Activated naive CD4-positive, alpha-beta T cell treated with Interleukin-2 at 50 U/mL for 16 hours (primary cell): ENCODE data around the gene WDR47.
A peak's percentile ranks its signal among the peaks of the same experiment; 100 is the strongest.
"Not testable (repeated sequence)": the region's sequence is repeated elsewhere in the genome, so short reads cannot be mapped to it uniquely, and the experiment has no call there.

ENCODE experiments used
- DNase-seq: peaks from one replicate; pipeline ENCODE4 v3.0.0-alpha.2; 2020

WDR47 gene

GRCh38 chr1:109050228-109050995 is 8.5 kb upstream of the WDR47 start:
- DNase-seq: no peak

- DNase-seq: no peak
These were observed 6.4 kb upstream of the WDR47 start for GRCh38 chr1:109048335-109048734.

GRCh38 chr1:109047339-109047738 is 5.4 kb upstream of the WDR47 start:
- no peak for DNase-seq

DNA sequence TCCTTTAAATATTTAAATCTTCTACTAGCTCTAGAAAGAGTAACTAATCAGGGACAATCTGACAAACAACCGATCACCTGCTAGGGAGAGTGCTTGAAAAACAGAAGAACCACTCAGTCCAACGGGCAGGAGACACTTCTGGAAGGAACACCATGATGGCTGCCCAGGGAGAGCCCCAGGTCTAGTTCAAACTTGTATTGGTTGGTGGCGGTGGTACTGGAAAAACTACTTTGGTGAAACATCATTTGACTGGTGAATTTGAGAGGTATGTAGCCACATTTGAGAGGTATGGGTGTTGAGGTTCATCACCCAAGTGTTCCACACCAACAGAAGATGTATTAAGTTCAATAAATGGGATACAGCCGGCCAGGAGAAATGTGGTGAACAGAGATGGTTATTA is 4.8 kb upstream of the WDR47 start:
- DNase-seq: no peak

GRCh38 chr1:109045595-109045994 is 3.7 kb upstream of the WDR47 start:
- no peak for DNase-seq

- DNase-seq: peak; percentile 17
These were observed 797 bp downstream of the WDR47 start for GRCh38 chr1:109040989-109041620.

GRCh38 chr1:109040627-109040988 is 1.3 kb downstream of the WDR47 start:
- no peak for DNase-seq

- no peak for DNase-seq
These were observed 7.5 kb downstream of the WDR47 start for GRCh38 chr1:109034382-109034781.

GRCh38 chr1:109029493-109029892 is 12.4 kb downstream of the WDR47 start:
- not testable (repeated sequence) for DNase-seq

DNA sequence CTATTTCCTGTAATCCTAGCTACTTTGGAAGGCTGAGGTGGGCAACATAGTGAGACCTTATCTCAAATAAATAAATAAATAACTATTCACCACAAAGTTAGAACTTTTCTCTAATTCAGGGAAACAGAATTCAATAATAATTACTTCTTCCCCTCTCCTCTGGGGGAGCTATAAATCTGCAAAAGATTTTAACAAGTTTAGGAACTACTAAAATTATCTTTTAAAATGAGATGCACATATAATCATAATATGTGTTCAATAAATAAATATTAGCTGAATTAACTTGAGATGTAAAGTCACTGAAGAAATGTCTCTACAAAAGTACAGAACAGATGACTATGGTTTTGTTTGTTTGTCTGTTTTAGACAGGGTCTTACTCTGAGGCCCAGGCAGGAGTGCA is 14.1 kb downstream of the WDR47 start:
- no peak for DNase-seq

DNA sequence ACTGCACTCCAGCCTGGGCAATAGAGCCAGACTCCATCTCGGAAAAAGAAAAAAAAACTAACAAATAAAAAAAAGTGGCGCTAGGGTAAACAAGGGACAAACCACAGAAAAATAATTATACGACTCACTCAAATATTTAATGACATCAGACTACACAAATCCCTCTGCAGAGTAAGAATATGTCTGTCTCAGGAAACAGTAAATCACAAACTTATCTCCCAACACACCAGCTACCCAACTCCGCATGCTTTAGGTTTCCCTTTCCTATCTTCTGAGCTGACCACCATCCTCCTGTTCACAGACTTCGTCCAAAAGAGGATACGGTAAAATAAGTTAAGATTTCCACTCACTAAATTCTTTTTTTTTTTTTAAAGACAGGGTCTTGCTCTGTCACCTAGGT is 16.2 kb downstream of the WDR47 start:
- no peak for DNase-seq

DNA sequence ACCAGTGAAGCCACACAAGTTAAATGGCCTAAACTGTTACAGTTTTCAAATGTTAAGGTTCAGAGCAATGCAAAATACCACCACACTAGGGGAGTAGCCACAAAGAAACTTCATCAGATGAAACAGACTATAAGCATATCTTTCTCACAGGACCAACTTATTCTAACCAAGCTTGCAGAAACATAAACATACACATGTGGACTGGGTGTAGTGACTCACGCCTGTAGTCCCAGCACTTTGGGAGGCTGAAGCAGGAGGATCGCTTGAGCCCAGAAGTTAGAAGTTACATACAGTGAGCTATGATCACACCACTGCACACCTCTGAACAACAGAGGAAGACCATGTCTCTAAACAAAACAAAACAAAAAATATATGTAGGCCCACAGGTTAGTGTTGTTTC is 17.3 kb downstream of the WDR47 start:
- no peak for DNase-seq

DNA sequence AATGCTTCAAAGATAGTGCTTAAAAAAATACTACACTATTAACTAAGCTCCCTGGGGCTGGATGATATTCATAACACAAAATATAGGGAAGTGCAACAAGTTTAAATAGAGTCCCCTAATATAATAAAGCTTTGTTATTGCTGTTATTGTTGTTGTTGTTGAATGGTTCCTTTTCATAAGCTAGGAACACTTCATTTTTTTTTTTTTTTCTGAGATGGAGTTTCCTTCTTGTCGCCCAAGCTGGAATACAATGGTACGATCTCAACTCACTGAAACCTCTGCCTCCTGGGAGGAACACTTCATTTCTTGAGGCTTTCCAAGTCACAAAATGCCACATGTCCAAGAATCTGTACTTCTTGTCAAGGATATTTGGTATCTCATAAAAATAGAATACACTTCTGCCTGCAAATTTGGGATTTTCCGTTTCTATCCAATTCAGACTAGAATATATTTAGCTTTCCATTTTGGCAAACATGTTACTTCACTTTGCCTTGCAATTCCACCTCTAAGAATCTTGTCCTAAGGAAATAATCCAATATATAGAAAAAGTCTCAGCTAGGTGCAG is 21.1 kb downstream of the WDR47 start:
- no peak for DNase-seq

DNA sequence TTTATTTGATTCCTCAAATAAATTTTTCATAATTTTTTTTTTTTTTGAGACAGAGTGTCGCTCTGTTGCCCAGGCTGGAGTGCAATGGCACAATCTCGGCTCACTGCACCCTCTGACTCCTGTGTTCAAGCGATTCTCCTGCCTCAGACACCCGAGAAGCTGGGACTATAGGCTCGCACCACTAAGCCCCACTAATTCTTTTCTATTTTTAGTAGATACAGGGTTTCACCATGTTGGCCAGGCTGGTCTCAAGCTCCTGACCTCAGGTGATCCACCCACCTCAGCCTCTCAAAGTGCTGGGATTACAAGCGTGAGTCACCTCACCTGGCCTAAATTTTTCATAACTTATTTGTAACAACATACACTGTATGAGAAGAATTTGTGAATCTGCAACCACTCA is 24.2 kb downstream of the WDR47 start:
- not testable (repeated sequence) for DNase-seq

DNA sequence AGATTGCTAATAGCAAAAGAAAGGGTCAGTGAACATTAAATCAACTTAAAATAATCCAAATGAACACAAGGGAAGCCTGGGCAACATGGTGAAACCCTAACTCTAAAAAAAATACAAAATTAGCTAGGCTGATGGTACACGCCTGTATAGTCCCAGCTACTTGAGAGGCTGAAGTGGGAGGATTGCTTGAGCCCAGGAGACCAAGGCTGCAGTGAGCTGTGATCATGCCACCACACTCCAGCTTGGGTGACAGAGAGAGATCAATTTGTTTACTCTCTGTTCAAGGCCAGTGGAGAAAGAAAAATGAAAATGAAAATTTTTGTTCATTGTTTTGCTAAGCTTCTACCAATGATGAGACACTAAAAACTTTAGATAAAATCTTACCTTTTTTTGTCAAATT is 24.8 kb downstream of the WDR47 start:
- no peak for DNase-seq

GRCh38 chr1:109011335-109011734 is 30.6 kb downstream of the WDR47 start:
- no peak for DNase-seq

DNA sequence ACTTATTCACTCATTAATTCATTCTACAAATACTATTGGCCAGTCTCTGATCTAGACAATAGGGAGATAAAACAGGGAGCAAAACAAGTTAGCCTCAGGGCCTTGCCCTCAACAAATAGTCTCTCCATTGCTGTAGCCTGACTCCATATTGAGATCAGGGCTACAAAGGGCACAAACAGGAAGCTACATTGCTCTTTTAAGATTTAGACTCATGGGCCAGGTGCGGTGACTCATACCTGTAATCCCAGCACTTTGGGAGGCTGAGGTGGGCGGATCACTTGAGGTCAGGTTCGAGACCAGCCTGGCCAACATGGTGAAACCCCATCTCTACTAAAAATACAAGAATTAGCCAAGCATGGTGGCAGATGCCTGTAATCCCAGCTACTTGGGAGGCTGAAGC is 45.3 kb downstream of the WDR47 start:
- not testable (repeated sequence) for DNase-seq

GRCh38 chr1:108983114-108983513 is 58.8 kb downstream of the WDR47 start:
- DNase-seq: no peak

- no peak for DNase-seq
These were observed 65.2 kb downstream of the WDR47 start for GRCh38 chr1:108976658-108977057.

DNA sequence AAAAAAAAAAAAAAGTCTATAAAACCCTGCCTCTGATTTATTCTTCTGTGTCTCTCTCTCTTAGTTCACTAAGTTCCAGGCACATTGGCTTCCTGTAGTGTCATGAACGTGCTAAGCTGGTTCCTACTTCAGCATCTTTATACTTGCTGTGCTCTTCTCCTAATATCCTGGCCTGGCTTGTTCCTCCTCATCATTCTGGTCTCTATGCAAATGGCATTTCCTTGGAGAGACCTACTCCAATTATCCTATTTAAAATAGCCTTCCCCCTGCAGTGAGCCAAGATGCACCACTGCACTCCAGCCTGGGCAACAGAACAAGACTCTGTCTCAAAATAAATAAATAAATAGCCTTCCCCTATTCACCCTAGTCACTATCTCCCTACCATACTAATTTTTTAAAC is 69.0 kb downstream of the WDR47 start:
- DNase-seq: no peak

DNA sequence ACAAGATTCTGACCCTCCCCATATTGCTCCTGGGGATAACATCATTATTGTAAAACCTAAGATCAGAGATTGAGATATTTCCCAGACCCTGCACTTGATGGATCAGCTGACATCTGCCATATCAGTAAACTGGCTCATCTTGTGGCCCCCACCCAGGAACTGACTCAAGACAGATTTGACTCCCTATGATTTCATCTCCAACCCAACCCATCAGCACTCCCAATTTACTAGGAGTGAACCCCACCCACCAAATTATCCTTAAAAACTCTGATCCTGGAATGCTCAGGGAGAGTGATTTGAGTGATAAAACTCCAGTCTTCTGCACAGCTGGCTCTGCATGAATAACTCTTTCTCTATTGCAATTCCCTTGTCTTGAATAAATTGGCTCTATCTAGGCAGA is 72.6 kb downstream of the WDR47 start:
- no peak for DNase-seq

- peak; percentile 94 for DNase-seq
These were observed 78.7 kb downstream of the WDR47 start, which contains the start of gene CLCC1 for GRCh38 chr1:108963052-108963686. CLCC1 (minus strand) TSS chr1:108963484; CDS start chr1:108950437, 13,047 bp downstream.

DNA sequence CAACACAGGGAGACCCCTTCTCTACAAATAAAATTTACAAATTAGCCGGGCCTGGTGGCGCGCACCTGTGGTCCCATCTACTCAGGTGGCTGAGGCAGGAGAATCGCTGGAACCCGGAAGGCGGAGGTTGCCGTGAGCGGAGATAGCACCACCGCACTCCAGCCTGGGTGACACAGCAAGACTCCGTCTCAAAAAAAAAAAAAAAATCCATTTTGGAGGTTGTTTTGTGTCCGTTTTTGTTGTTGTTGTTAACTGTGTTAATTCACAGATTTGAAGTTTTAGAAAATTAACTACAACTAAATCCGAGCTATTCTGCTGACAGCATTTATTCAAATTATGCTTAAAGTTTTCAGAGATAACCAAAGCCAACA is 79.2 kb downstream of the WDR47 start:
- DNase-seq: peak; percentile 40
